ENCODE measurements around the gene ANAPC16.

DNA sequence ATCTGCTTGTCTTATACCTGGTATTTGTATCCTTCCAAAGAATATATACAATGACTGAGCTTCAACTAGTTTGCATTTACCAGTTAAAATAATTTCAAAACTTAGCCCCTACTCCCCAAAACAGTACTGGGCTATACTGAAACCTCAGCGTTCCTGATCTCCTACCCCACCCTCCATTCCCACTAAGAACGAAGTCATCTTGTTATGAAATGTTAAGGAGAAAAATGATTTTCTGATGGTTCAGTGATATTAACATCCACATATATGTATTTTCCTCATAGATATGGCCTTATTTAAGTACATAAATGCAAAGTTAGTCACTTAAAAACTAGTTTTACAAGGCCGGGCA, 28.9 kb upstream of the ANAPC16 start:
- TF ChIP-seq CTCF (IDR thresholded peaks at IDR 0.05): no peak
- TF ChIP-seq POLR2AphosphoS5 (IDR thresholded peaks at IDR 0.05): no peak
- TF ChIP-seq EP300 (IDR thresholded peaks at IDR 0.05): no peak
- TF ChIP-seq POLR2A (IDR thresholded peaks at IDR 0.05): no peak
